Measurements from ENCODE around the gene IZUMO1R.
"Not testable (repeated sequence)": the region's sequence is repeated elsewhere in the genome, so short reads cannot be mapped to it uniquely, and the experiment has no call there.

IZUMO1R gene

GRCh38 chr11:94338651-94339050 is 34.3 kb downstream of the IZUMO1R start:
- DNase-seq (ENCODE audit: low read depth), result no peak
- TF ChIP-seq, protein P1, sequence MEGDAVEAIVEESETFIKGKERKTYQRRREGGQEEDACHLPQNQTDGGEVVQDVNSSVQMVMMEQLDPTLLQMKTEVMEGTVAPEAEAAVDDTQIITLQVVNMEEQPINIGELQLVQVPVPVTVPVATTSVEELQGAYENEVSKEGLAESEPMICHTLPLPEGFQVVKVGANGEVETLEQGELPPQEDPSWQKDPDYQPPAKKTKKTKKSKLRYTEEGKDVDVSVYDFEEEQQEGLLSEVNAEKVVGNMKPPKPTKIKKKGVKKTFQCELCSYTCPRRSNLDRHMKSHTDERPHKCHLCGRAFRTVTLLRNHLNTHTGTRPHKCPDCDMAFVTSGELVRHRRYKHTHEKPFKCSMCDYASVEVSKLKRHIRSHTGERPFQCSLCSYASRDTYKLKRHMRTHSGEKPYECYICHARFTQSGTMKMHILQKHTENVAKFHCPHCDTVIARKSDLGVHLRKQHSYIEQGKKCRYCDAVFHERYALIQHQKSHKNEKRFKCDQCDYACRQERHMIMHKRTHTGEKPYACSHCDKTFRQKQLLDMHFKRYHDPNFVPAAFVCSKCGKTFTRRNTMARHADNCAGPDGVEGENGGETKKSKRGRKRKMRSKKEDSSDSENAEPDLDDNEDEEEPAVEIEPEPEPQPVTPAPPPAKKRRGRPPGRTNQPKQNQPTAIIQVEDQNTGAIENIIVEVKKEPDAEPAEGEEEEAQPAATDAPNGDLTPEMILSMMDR (IDR thresholded peaks at IDR 0.05; ENCODE audit: insufficient read depth, low read depth, low read length, missing control alignments), result no peak
- no peak overlapping the region for H3K4me3 ChIP-seq (ENCODE audit: low read length)

DNA sequence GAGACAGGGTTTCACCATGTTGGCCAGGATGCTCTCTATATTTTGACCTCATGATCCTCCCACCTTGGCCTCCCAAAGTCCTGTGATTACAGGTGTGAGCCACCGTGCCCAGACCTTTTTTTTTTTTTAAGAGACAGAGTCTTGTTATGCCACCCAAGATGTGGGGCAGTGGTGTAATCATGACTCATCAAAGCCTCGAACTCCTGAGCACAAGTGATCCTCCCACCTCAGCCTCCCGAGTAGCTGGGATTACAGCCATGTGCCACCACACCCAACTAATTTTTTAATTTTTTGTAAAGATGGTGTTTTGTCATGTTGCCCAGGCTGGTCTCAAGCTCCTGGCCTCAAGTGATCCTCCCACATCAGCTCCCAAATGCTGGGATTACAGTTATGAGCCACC is 37.9 kb downstream of the IZUMO1R start:
- no peak overlapping the region for H3K4me3 ChIP-seq (ENCODE audit: low read length)
- DNase-seq (ENCODE audit: low read depth), result no peak
- TF ChIP-seq, protein P1 (IDR thresholded peaks at IDR 0.05; ENCODE audit: insufficient read depth, low read depth, low read length, missing control alignments), result no peak

DNA sequence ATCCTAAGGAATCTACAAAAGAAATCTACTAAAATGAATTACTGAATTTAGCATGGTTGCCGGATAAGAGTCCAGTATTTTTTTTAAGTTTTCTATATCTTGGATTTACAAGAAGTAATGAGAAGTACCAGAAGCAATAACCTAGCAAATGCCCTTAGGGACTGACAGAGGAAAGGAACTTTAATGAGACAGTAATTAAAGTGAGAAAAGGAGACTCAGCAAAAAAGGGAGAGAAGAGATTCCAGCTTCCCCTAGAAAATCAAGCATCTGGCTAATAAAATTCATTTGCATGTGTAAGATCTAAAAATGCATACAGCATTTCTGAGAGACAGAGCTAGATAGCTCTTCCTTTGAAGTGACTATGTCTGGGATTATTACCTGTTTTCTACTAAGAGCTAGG is 39.1 kb downstream of the IZUMO1R start:
- no peak overlapping the region for H3K4me3 ChIP-seq (ENCODE audit: low read length)
- TF ChIP-seq, protein P1 (IDR thresholded peaks at IDR 0.05; ENCODE audit: insufficient read depth, low read depth, low read length, missing control alignments), result no peak
- no peak for DNase-seq (ENCODE audit: low read depth)

DNA sequence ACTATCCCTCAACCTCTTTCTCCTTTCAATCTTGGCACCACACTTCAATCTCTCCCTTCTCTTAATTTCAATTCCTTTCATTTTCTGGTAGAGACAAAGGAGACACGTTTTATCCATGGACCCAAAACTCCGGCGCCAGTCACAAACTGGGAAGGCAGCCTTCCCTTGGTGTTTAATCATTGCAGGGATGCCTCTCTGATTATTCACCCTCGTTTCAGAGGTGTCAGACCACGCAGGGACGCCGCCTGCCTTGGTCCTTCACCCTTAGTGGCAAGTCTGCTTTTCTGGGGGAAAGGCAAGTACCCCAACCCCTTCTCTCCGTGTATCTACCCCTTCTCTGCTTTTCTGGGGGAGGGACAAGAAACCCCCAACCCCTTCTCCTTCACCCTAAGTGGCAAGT is 41.9 kb downstream of the IZUMO1R start:
- H3K4me3 ChIP-seq (ENCODE audit: low read length); DNase-seq (ENCODE audit: low read depth): not testable (repeated sequence)

GRCh38 chr11:94350850-94351563 is 46.6 kb downstream of the IZUMO1R start:
- H3K4me3 ChIP-seq (ENCODE audit: low read length); DNase-seq (ENCODE audit: low read depth): not testable (repeated sequence)
